Activated effector memory CD4-positive, alpha-beta T cell treated with anti-CD3 and anti-CD28 coated beads, Interleukin-2, amount 50 U/mL, for 16 hours (primary cell): Measurements from ENCODE around the gene HAVCR1.
A peak's percentile ranks its signal among the peaks of the same experiment; 100 is the strongest.
"Not testable (repeated sequence)": the region's sequence is repeated elsewhere in the genome, so short reads cannot be mapped to it uniquely, and the experiment has no call there.

Source experiments
- DNase-seq: peaks from one replicate; pipeline ENCODE4 v3.0.0-alpha.2; 2020

HAVCR1 gene

GRCh38 chr5:157049605-157050004, 9.3 kb downstream of the HAVCR1 start:
- no peak for DNase-seq

DNA sequence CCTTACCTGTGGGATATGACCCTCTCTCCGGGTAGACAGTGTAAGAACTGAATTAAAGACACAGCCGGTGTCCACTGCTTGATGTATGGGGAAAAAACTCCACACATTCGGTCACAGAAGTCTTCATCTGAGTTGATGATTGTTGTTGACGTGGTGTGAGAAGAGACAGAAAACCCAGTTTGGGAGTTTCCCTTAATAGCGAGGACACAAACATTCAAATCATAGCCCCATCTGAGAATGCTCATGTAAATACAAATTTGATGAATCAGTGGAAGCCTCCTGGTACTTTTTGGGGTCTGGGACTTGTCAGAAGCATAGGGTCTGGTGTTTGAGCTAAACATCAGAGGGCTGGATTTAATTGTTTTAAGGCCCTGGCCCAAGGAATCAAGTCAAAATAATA, 11.0 kb downstream of the HAVCR1 start:
- no peak for DNase-seq

DNA sequence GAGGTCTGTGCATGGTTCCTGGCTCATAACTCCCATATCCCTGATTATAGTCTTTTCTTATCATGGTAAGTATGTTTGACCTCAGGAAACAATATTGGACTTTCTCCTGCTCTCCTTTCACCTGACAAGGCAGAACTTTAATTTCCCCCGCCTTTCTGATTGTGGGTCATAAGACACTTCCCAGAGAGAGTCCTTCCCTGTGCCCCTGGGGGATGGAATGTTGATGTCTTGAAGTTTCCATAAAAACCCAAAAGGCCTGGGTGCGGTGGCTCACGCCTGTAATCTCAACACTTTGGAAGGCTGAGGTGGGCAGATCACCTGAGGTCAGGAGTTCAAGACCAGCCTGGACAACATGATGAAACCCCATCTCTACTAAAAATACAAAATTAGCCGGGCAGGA, 11.9 kb downstream of the HAVCR1 start:
- DNase-seq, result not testable (repeated sequence)

DNA sequence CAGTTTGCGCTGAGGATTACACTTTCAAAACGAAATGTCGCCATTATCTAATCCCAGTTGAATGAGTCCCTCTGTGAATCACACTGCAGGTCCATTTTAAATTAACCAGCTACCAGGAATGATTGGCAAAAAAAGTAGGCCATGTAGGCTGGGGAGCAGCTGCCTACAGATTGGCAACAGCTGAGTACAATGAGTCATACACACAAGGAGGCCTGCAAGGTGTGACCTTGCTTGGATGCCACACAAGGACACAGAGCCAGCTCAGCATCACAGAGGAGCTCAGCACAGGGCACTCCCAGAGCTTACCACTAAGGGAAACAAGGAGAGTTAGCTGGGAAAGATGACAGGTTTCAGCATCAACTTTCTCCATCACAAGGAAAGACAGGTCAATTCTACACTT, 12.9 kb downstream of the HAVCR1 start:
- DNase-seq, result no peak

DNA sequence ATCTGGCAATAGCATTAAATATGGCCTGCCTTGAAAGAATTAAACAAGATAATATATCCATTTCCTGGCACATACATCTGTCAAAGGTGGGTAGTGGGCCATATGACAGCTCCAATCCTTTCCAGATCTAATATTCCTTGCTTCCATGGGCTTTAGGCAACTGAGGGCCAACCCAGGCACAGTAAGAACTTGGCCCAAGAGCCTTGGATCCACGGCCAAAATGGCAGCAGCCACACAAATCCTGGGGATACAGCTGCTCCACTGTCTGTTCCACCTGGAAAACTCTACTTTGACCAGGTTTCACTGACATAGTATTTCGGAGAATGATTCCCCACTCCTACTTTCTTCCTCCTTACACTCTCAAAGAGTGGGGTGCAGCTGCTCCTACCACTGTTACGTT, 13.3 kb downstream of the HAVCR1 start:
- DNase-seq, result no peak

- DNase-seq, result no peak
Measured at GRCh38 chr5:157038568-157039187, 20.2 kb downstream of the HAVCR1 start.

- not testable (repeated sequence) for DNase-seq
Measured at GRCh38 chr5:157034106-157035072, 24.5 kb downstream of the HAVCR1 start.

GRCh38 chr5:157033071-157033583, 25.8 kb downstream of the HAVCR1 start:
- no peak for DNase-seq

DNA sequence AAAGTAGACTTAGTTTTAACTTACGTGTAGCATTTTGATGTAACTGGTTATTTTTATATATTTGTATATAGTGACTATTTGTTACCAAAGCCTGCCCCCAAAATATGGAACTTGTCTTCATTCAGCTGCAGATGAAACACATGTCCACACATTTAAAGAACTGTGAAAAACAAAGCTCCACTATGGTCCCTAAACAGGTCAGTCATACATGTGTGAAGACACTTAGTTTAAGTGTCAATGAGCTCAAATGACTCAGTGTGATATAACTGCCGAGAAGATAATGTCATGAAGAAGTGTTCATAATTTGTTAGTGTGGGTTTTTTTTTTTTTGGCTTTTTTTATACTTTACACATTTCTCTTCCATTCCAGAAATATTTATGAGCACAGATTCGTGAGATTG, 28.2 kb downstream of the HAVCR1 start:
- no peak for DNase-seq

DNA sequence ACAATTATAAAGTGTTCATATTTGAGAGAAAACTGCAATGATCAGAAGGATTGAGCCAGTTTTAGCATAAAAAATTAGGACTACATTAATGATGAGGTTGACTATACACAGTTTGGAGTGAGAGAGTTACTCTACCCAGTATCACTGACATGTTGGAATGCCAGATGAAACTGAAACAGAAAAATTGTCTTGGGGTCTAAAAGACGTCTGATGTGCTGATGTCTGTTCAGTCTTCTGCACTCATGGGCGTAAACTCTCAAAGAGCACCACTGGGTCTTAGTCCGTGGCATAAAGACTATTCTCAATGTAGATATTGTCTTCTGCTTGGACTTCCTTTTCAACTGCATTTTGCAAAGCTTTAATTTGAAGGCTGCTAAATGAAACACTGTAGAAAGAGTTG, 29.5 kb downstream of the HAVCR1 start:
- DNase-seq, result no peak

DNA sequence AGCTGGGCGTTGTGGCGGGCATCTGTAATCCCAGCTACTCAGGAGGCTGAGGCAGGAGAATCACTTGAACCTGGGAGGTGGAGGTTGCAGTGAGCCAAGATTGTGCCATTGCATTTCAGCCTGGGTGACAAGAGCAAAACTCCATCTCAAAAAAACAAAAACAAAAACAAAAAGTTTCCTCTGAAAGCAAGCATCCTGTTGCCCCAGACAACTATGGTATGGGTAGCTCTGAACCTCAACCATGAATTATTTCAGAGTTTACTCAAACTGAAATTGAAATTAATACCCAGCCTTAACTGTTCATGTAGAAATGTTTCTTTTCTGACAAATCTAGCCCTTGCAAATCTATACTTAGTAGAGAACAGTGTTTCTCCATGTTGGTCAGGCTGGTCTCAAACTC, 31.3 kb downstream of the HAVCR1 start:
- not testable (repeated sequence) for DNase-seq

- DNase-seq, result no peak
Measured at GRCh38 chr5:157026789-157027424, 32.0 kb downstream of the HAVCR1 start.

GRCh38 chr5:157025093-157025698, 33.7 kb downstream of the HAVCR1 start:
- DNase-seq, result peak; percentile 70

DNA sequence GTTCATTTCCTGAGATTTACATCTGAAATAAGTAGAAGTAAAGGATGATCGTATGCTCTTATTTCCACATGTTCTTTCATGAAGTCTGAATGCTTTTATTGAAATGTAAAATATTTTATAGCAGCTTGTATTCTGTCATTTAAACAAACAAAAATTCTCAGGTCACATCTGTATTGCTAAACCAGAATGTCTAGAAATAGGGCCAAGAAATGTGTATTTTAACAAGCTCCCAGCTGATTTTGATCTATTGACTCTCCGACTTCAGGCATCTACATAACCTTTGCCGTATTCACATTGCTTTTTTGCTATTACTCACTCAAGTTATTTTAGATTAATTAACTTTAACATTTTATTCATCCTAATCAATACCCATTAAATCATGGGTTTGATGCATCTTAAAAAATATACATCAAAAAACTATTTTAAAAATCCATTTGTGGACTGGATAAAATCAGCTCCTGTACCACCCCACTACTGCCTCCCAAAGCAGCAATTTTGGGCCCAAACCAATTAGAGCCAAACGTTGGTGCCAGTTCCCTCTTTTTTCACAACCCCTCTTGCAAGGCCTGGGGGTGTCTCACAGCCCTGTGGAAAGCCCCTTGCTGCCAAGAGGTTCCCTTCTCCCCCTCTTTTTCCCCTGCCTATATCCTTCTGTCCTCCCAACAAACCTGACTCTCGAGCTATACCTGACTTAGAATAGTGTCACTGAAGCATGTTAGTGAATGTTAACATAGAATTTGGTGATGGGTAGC, 34.5 kb downstream of the HAVCR1 start:
- no peak for DNase-seq

GRCh38 chr5:157022024-157022423, 36.9 kb downstream of the HAVCR1 start:
- DNase-seq, result no peak

GRCh38 chr5:157020511-157021222, 38.2 kb downstream of the HAVCR1 start:
- DNase-seq, result no peak

DNA sequence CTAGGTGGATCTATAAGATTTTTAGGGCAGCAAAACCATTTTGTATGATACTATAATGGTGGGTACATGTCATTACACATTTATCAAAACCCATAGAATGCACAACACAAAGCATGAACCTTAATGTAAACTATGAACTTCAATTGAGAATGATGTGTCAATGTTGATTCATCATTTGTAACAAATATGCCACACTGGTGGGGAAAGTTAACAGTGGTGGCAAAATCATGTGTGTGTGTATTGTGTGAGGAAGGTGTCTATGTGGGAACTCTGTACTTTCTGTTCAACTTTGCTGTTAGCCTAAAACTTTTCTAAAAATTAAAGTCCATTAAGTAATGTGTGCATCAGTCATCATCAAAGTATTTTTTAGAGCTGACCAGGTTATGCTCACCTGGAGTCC, 38.9 kb downstream of the HAVCR1 start:
- DNase-seq, result no peak

DNA sequence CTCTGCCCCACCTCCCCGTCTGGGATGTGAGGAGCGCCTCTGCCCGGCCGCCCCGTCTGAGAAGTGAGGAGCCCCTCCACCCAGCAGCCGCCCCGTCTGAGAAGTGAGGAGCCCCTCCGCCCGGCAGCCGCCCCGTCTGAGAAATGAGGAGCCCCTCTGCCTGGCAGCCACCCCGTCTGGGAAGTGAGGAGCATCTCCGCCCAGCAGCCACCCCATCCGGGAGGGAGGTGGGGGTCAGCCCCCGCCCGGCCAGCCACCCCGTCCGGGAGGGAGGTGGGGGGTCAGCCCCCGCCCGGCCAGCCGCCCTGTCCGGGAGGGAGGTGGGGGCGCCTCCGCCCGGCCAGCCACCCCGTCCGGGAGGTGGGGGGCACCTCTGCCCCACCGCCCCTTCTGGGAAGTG, 44.8 kb downstream of the HAVCR1 start:
- not testable (repeated sequence) for DNase-seq

DNA sequence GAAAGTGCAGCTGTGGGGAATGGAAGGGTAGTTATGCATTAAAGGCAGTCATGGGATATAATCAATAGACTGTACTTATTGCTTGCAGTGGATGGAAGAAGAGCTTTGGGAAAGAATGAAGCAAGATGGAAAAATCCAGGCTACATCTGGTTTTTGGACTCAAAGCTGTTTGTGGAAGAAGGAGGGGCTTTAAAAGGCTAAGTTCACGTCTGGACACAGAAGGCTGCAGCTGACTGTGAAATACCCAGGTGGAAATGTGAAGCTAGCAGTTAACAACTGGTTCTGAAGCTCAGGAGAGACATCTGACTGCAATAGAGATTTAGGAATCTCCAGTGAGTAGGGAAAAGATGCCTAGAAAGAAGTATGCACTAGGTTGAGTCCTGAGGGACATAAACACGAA, 52.7 kb downstream of the HAVCR1 start:
- DNase-seq, result no peak

DNA sequence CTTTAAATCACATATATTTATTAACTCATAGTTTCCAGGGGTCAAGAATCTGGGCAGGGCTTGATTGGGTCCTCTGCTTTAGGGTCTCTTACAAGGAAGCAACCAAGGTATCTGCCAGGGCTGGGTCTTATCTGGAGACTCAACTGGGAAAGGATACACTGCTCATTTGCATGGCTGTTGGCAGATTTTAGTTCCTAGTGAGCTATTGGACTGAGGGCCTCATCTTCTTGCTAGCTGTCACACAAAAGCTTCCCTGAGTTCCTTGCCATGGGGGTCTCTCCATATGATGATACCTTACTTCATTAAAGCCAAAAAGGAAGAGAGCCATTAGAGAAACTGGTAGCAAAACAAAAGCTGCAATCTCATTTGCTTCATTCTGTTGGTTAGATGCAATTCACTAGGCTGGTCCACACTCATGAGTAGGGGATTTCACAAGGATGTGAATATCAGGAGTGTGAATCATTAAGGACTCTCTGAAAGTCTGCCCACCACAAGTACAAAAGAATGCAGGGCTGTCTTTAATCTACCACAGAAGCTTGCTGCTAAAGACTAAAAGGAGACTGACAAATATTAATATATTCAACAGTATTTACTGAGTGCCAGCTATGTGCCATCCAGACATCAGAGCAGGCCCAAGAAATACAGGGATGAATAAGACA, 53.9 kb downstream of the HAVCR1 start:
- DNase-seq, result no peak

- no peak for DNase-seq
Measured at GRCh38 chr5:156991714-156992113, 67.2 kb downstream of the HAVCR1 start.
